Stimulated activated naive CD8-positive, alpha-beta T cell treated with anti-CD3 and anti-CD28 coated beads, Interleukin-15, Interleukin-2, amounts not matched to agents 100 U/mL and 50 U/mL, for 24 hours (primary cell): ENCODE results near the gene ABR.
"Not testable (repeated sequence)": the region's sequence is repeated elsewhere in the genome, so short reads cannot be mapped to it uniquely, and the experiment has no call there.

Experiments
- ATAC-seq: fragments of 150-1000 bp; cut with Tn5 transposase; one replicate; pipeline ENCODE4 v1.10.0; 2021
- DNase-seq: peaks from one replicate; pipeline ENCODE4 v3.0.0; 2021

The ABR gene

GRCh38 chr17:1008008-1008761, 171.6 kb downstream of the ABR start:
- DNase-seq (no peak), ATAC-seq (no peak)

- ATAC-seq = no peak
- DNase-seq = no peak
Observed at GRCh38 chr17:1007310-1008007, 172.3 kb downstream of the ABR start.

- DNase-seq (no peak), ATAC-seq (no peak)
Observed at GRCh38 chr17:1006054-1006453, 173.7 kb downstream of the ABR start.

GRCh38 chr17:1005361-1005946, 174.3 kb downstream of the ABR start:
- ATAC-seq (peak; percentile 5), DNase-seq (no peak)

GRCh38 chr17:1004769-1005295, 174.9 kb downstream of the ABR start:
- peak; percentile 7 for ATAC-seq
- DNase-seq = no peak

GRCh38 chr17:1003972-1004768, 175.6 kb downstream of the ABR start:
- no peak for DNase-seq
- no peak for ATAC-seq

- DNase-seq (no peak), ATAC-seq (no peak)
Observed at GRCh38 chr17:1003633-1003971, 176.2 kb downstream of the ABR start.

GRCh38 chr17:1002771-1003555, 176.8 kb downstream of the ABR start:
- no peak for ATAC-seq
- no peak for DNase-seq

- no peak for DNase-seq
- no peak for ATAC-seq
Observed at GRCh38 chr17:1002412-1002753, 177.4 kb downstream of the ABR start.

- no peak for ATAC-seq
Observed at GRCh38 chr17:1001640-1002411, 178.0 kb downstream of the ABR start.

GRCh38 chr17:1000597-1001461, 179.0 kb downstream of the ABR start:
- DNase-seq (no peak), ATAC-seq (no peak)

More at GRCh38 chr17:1001640-1002411, 178.0 kb downstream of the ABR start:
- no peak for DNase-seq

GRCh38 chr17:998111-998510, 181.7 kb downstream of the ABR start:
- no peak for ATAC-seq
- no peak for DNase-seq

GRCh38 chr17:996554-997344, 183.0 kb downstream of the ABR start, which contains the start of gene TIMM22:
Gene TIMM22 (plus strand): TSS chr17:997129. CDS start chr17:997143, 14 bp downstream.
- ATAC-seq (peak; percentile 97), DNase-seq (peak; percentile 92)

- not testable (repeated sequence) for ATAC-seq, DNase-seq
Observed at GRCh38 chr17:995324-995723, 184.5 kb downstream of the ABR start.

GRCh38 chr17:992933-993332, 186.8 kb downstream of the ABR start:
- ATAC-seq = no peak
- no peak for DNase-seq

GRCh38 chr17:988561-988960, 191.2 kb downstream of the ABR start:
- DNase-seq (no peak), ATAC-seq (no peak)

GRCh38 chr17:987931-988330, 191.8 kb downstream of the ABR start:
- ATAC-seq = no peak
- no peak for DNase-seq

GRCh38 chr17:986322-986929, 193.4 kb downstream of the ABR start:
- DNase-seq = no peak
- no peak for ATAC-seq
